Activated naive CD4-positive, alpha-beta T cell treated with Interleukin-2 at 50 U/mL for 16 hours (primary cell): ENCODE results near the gene LRRC23.

Source experiments
- DNase-seq: peaks from one replicate; pipeline ENCODE4 v3.0.0-alpha.2; 2020

The LRRC23 gene

GRCh38 chr12:6928703-6929407, 24.2 kb downstream of the LRRC23 start:
- DNase-seq = no peak

GRCh38 chr12:6929466-6930452, 25.1 kb downstream of the LRRC23 start:
- no peak for DNase-seq

GRCh38 chr12:6932766-6933165, 28.1 kb downstream of the LRRC23 start:
- no peak for DNase-seq

- DNase-seq = no peak
Observed at GRCh38 chr12:6934110-6934509, 29.5 kb downstream of the LRRC23 start.

- no peak for DNase-seq
Observed at GRCh38 chr12:6935371-6936193, 31.0 kb downstream of the LRRC23 start.

DNA sequence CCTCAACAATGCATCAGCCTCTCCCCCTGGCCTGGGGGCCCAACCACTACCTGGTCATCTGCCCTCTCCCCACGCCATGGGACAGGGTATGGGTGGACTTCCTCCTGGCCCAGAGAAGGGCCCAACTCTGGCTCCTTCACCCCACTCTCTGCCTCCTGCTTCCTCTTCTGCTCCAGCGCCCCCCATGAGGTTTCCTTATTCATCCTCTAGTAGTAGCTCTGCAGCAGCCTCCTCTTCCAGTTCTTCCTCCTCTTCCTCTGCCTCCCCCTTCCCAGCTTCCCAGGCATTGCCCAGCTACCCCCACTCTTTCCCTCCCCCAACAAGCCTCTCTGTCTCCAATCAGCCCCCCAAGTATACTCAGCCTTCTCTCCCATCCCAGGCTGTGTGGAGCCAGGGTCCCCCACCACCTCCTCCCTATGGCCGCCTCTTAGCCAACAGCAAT, 31.6 kb downstream of the LRRC23 start:
- DNase-seq = no peak

DNA sequence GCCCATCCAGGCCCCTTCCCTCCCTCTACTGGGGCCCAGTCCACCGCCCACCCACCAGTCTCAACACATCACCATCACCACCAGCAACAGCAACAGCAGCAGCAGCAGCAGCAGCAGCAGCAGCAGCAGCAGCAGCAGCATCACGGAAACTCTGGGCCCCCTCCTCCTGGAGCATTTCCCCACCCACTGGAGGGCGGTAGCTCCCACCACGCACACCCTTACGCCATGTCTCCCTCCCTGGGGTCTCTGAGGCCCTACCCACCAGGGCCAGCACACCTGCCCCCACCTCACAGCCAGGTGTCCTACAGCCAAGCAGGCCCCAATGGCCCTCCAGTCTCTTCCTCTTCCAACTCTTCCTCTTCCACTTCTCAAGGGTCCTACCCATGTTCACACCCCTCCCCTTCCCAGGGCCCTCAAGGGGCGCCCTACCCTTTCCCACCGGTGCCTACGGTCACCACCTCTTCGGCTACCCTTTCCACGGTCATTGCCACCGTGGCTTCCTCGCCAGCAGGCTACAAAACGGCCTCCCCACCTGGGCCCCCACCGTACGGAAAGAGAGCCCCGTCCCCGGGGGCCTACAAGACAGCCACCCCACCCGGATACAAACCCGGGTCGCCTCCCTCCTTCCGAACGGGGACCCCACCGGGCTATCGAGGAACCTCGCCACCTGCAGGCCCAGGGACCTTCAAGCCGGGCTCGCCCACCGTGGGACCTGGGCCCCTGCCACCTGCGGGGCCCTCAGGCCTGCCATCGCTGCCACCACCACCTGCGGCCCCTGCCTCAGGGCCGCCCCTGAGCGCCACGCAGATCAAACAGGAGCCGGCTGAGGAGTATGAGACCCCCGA, 32.2 kb downstream of the LRRC23 start:
- peak; percentile 64 for DNase-seq

DNA sequence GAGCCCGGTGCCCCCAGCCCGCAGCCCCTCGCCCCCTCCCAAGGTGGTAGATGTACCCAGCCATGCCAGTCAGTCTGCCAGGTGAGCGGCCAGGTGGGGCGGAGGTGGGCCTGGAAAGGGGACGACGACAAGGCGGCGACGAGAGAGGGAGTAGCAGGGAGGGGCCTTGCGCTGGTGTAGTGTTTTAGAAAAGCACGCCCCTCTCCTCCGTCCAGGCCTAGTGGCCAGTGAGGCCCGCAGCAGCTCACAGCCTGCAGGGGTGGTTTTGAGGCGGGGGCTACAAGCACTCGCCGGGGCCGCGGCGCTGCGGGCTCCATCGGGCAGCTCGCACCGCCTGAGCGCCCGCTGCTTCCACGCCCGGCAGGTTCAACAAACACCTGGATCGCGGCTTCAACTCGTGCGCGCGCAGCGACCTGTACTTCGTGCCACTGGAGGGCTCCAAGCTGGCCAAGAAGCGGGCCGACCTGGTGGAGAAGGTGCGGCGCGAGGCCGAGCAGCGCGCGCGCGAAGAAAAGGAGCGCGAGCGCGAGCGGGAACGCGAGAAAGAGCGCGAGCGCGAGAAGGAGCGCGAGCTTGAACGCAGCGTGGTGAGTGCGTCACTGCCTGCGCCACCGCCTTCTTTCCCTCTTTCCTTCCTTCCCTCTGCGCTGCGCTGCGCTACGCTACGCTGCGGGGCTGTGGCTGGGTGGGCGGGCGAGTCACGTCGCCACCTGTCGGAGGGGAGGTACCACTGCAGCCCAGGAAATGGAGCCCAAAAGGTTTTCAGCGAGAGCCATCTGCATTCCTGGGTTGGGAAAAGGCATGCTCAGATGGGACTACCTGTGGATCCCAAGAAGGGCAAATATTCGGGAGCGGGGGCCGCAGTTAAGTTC, 33.1 kb downstream of the LRRC23 start:
- peak; percentile 93 for DNase-seq

GRCh38 chr12:6938353-6939190, 34.0 kb downstream of the LRRC23 start:
- DNase-seq = no peak

DNA sequence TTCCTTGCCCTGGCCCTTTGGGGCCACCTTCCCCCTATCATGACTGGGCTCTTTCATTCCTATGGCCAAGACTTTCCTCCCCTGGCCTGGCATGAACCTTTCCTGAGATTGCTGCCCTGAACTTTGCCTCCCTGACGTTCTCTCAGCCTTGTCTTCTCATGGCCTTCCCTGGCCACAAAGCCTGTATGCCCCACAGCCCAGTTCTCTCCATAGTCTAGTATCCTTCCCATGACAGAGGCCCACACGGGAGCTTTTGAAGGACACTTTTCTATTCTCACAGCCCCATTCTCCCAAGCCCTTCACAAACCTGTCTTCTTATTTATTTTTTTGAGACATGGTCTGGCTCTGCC, 34.5 kb downstream of the LRRC23 start:
- no peak for DNase-seq

DNA sequence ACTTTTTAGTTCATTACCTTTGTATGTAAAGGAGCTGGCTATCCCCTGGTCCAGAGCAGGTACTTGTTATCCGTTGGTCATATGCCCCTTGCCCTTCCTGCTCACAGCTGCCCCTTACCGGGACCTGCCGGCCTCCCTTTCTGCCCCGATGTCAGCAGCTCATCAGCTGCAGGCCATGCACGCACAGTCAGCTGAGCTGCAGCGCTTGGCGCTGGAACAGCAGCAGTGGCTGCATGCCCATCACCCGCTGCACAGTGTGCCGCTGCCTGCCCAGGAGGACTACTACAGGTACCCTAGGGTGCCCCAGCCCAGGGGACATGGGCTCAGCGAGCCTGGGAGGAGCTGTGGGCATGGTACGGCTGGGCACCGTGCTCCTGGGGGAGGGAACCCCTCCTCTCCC, 36.6 kb downstream of the LRRC23 start:
- no peak for DNase-seq

DNA sequence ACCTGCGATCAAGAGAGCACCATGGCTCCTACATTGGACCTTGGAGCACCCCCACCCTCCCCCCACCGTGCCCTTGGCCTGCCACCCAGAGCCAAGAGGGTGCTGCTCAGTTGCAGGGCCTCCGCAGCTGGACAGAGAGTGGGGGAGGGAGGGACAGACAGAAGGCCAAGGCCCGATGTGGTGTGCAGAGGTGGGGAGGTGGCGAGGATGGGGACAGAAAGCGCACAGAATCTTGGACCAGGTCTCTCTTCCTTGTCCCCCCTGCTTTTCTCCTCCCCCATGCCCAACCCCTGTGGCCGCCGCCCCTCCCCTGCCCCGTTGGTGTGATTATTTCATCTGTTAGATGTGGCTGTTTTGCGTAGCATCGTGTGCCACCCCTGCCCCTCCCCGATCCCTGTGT, 37.2 kb downstream of the LRRC23 start:
- no peak for DNase-seq

GRCh38 chr12:6942331-6942665, 37.7 kb downstream of the LRRC23 start:
- no peak for DNase-seq

DNA sequence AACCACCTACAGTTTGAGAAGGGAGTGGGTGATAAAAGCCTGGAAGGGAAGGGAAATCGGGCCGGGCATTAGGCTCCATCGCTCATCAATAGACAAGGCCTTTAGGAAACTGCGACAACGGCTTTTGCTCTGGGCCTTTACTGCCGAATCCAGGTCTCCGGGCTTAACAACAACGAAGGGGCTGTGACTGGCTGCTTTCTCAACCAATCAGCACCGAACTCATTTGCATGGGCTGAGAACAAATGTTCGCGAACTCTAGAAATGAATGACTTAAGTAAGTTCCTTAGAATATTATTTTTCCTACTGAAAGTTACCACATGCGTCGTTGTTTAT, 38.7 kb downstream of the LRRC23 start:
- peak; percentile 80 for DNase-seq

GRCh38 chr12:6943722-6944380, 39.2 kb downstream of the LRRC23 start, which contains the start of the genes C12orf57 and RNU7-1:
Gene C12orf57, plus strand, starts transcription at chr12:6944022. Its CDS starts 100 bp downstream, at chr12:6944122.
Gene RNU7-1, plus strand, starts transcription at chr12:6943816.
- peak; percentile 81 for DNase-seq

DNA sequence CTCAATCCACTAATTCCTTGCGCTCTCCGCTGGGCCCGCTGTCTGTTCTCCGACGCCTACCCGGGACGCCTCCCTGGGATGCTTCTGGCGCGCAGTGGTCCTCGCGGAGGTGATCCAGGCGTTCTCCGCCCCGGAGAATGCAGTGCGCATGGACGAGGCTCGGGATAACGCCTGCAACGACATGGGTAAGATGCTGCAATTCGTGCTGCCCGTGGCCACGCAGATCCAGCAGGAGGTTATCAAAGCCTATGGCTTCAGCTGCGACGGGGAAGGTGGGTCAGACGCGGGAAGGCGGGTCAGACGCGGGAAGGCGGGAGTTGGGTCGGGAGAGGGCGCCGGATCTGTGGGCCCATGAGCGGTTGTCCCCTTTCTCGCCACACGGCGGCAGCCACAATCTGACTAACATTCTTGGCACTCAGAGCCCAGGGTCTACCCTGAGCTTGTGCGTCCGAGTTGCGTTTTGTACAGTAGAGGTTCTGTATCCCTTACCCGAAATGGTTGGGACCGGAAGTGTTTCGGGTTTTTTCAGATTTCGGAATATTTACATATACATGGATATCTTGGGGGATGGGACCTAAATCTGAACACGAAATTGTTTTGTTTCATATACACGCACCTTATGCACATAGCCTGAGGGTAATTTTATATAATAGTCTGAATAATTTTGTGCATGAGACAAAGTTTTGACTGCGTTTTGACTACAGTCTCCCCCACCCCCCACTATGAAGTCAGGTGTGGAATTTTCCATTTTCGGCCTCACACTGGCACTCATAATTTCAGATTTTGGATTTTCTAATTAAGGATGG, 40.0 kb downstream of the LRRC23 start:
- DNase-seq = peak; percentile 87

DNA sequence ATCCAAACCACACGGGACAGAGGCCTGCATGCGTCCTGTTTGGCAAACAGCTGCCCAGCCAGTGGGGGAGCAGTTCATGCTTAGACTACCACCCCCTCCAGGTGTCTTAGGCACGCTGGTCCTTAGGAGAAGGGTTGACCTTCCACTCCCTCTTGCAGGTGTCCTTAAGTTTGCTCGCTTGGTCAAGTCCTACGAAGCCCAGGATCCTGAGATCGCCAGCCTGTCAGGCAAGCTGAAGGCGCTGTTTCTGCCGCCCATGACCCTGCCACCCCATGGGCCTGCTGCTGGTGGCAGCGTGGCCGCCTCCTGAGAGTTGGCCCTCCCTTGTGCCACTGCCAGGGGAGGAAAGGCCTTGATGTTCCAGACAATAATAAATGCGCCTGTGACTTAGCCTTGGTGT, 41.0 kb downstream of the LRRC23 start:
- DNase-seq = no peak

DNA sequence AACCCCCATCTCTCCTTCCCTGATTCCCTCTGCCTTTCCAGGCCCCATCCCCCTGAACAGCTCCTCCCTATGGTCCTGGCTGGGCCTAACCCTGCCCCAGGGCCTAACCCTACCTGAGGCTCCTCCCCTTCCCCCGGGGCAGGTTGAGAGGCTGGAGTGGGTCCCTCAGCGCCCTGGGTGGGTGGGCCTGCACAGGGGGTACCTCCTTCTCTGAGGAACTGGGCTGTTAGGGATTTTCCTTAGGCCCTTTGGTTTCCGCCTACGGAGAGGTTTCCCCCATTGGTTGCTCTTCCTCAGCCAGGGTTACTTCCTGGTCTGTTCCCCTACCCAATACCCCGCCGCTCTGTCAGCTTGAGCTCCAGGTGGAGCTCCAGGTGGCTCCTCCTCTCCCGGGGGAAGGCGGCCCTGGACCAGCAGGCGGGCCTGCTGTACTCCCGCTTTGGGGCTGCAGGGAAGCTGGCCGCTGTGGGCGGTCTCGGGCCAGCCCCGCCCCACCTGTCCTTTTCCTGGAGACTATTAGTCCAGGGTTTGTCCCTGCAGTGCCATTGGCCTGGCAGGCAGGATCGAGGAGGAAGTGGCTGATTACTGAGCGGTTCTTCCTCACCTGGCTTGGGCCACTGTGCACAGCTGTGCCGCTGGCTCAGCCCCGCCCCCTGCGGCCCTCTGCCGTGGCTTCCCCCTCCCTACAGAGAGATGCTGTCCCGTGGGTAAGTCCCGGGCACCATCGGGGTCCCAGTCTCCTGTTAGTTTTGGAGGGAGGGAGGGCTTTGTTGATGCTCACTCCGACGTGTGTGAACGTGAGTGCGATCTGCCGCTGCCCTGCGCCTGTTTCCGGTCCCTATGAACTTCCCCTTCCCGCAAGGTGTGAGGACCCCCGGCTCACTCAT, 41.7 kb downstream of the LRRC23 start:
- peak; percentile 57 for DNase-seq
